ENCODE data around the gene CDH4. TPM values are rescaled to one million over a fixed set of nuclear protein-coding genes. Genes with fewer than 3 reads are reported as not detected.
A peak's percentile ranks its signal among the peaks of the same experiment; 100 is the strongest.

The CDH4 gene
- total RNA-seq, 1 donor from 2014 or later = 2.9 TPM

DNA sequence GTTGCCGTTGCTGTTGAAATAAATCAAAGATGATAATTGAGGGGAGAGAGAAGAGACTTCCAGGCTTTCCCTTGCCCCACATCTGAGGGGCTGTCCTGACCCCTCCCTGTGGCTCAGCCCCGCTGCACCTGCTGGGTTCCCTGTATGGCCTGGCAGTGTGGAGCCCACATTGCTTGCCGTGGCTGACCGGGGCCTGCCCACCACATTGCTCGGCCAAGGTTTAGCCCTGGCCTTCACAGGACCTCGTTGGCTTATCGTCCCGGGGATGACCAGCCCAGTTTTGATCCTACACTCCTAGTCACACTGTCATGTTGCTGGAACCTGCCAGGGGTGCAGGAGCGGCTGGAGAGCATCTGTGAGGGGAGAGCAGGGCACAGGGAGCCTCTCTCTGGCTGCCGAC is 102.4 kb downstream of the CDH4 start:
- TF ChIP-seq, protein P1, sequence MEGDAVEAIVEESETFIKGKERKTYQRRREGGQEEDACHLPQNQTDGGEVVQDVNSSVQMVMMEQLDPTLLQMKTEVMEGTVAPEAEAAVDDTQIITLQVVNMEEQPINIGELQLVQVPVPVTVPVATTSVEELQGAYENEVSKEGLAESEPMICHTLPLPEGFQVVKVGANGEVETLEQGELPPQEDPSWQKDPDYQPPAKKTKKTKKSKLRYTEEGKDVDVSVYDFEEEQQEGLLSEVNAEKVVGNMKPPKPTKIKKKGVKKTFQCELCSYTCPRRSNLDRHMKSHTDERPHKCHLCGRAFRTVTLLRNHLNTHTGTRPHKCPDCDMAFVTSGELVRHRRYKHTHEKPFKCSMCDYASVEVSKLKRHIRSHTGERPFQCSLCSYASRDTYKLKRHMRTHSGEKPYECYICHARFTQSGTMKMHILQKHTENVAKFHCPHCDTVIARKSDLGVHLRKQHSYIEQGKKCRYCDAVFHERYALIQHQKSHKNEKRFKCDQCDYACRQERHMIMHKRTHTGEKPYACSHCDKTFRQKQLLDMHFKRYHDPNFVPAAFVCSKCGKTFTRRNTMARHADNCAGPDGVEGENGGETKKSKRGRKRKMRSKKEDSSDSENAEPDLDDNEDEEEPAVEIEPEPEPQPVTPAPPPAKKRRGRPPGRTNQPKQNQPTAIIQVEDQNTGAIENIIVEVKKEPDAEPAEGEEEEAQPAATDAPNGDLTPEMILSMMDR (IDR thresholded peaks at IDR 0.05) = no peak
- TF ChIP-seq EZH2phosphoT487 (IDR thresholded peaks at IDR 0.05) = no peak
- Mint-ChIP-seq H3K27me3 (ENCODE audit: insufficient read depth, low read depth) (peaks cover 4% of the 10 kb centered on the region), H3K27ac (peak overlapping the region; percentile 60), H3K4me1 (peaks cover 78% of the 10 kb centered on the region), H3K36me3 (no peaks in the 10 kb centered on the region), H3K4me3 (no peak overlapping the region), H3K9me3 (no peaks in the 10 kb centered on the region)
- DNase-seq (ENCODE audit: low spot score) = no peak
- no peak overlapping the region for H3K27ac ChIP-seq
- H3K79me2 ChIP-seq (ENCODE audit: low read depth) = no peaks in the 10 kb centered on the region
- H3K36me3 ChIP-seq = no peaks in the 10 kb centered on the region
- H2AFZ ChIP-seq (replicated peaks) = no peak overlapping the region
- no peaks in the 10 kb centered on the region for H3K9me3 ChIP-seq (ENCODE audit: low read depth)
- peaks cover 42% of the 10 kb centered on the region for H3K4me1 ChIP-seq
- peaks cover 9% of the 10 kb centered on the region for H3F3A ChIP-seq (ENCODE audit: low read depth)
- no peak overlapping the region for H3K9ac ChIP-seq
- H3K27me3 ChIP-seq = peaks cover 9% of the 10 kb centered on the region
- H3K4me3 ChIP-seq = no peak overlapping the region
- no peaks in the 10 kb centered on the region for H4K20me1 ChIP-seq (ENCODE audit: low read depth)
- H3K4me2 ChIP-seq = no peak overlapping the region

DNA sequence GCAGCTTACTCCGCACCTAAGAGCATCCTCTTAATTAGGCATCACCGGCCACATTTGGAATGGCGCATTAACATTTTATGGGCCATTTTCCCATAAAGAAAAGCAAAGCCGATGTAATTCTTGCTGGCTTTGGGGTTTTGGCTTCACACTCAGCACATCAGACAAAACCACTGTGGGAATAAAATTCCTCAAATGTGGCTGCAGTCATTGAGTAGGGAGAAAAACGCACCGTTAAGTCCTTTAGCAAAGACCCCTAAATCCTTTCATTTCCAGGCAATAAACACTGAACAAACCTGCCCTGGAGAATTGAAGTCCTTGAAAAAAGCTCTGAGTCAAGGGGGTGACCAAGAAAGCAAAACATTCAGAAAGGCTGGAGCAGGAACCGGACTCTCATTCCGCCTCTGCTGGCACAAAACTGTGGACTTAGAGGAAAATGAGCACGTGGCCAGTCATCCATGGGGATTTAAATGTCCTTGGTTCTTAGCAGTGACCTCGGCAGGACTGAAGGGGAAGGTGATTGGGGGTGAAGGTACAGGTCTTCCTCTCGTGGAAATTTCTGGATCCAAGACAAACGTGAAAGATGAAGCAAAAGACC is 102.9 kb downstream of the CDH4 start:
- Histone ChIP-seq H3K27ac (no peak overlapping the region), H3K4me3 (no peak overlapping the region), H3K27me3 (peaks cover 9% of the 10 kb centered on the region), H3K36me3 (no peaks in the 10 kb centered on the region), H3K9me3 (ENCODE audit: low read depth) (no peaks in the 10 kb centered on the region), H3K4me2 (no peak overlapping the region), H2AFZ (replicated peaks) (no peak overlapping the region), H3K9ac (no peak overlapping the region), H3K79me2 (ENCODE audit: low read depth) (no peaks in the 10 kb centered on the region), H4K20me1 (ENCODE audit: low read depth) (no peaks in the 10 kb centered on the region), H3F3A (ENCODE audit: low read depth) (peaks cover 9% of the 10 kb centered on the region), H3K4me1 (peaks cover 43% of the 10 kb centered on the region)
- TF ChIP-seq EZH2phosphoT487 (IDR thresholded peaks at IDR 0.05) (no peak), EZH2 (IDR thresholded peaks at IDR 0.05) (no peak)
- TF ChIP-seq, protein P1 (IDR thresholded peaks at IDR 0.05) = no peak
- peaks cover 78% of the 10 kb centered on the region for H3K4me1 Mint-ChIP-seq
- H3K36me3 Mint-ChIP-seq = peaks cover under 1% of the 10 kb centered on the region
- no peak overlapping the region for H3K4me3 Mint-ChIP-seq
- H3K27ac Mint-ChIP-seq = peak overlapping the region; percentile 2
- H3K27me3 Mint-ChIP-seq (ENCODE audit: insufficient read depth, low read depth) = peaks cover 4% of the 10 kb centered on the region
- DNase-seq (ENCODE audit: low spot score) = no peak
- H3K9me3 Mint-ChIP-seq = no peaks in the 10 kb centered on the region

DNA sequence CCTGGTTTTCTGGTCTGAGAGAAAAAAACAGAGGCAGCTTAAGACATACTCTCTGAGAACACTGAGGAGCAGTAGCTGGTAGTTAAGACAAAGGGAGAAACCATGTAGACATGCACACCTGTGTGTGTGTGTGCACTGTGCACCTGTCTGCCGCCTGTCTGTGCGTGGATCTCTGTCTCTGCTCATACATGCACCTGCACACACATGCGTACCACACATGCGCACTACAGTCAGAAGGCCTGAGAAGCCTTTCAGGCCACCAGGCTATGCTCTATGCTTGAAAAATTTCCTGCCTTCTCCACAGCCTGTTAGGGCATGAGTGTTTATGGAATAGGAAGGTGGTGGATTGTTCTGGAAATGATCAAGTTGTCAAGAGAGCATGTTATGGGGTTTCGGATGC is 103.5 kb downstream of the CDH4 start:
- no peak overlapping the region for H3K4me3 ChIP-seq

More for the DNA sequence above, 103.5 kb downstream of the CDH4 start:
- Mint-ChIP-seq H3K9me3 (no peaks in the 10 kb centered on the region), H3K36me3 (peaks cover 1% of the 10 kb centered on the region), H3K4me3 (no peak overlapping the region), H3K27ac (peak overlapping the region; percentile 88), H3K27me3 (ENCODE audit: insufficient read depth, low read depth) (peaks cover 4% of the 10 kb centered on the region), H3K4me1 (peaks cover 77% of the 10 kb centered on the region)
- H3K27ac ChIP-seq = no peak overlapping the region
- no peak for DNase-seq (ENCODE audit: low spot score)
- peaks cover 43% of the 10 kb centered on the region for H3K4me1 ChIP-seq
- TF ChIP-seq, protein P1 (IDR thresholded peaks at IDR 0.05) = no peak
- no peak for TF ChIP-seq EZH2 (IDR thresholded peaks at IDR 0.05)
- TF ChIP-seq EZH2phosphoT487 (IDR thresholded peaks at IDR 0.05) = no peak
- no peaks in the 10 kb centered on the region for H3K36me3 ChIP-seq
- no peaks in the 10 kb centered on the region for H3K79me2 ChIP-seq (ENCODE audit: low read depth)
- H4K20me1 ChIP-seq (ENCODE audit: low read depth) = no peaks in the 10 kb centered on the region
- H3K27me3 ChIP-seq = peaks cover 12% of the 10 kb centered on the region
- no peaks in the 10 kb centered on the region for H3K9me3 ChIP-seq (ENCODE audit: low read depth)
- peaks cover 9% of the 10 kb centered on the region for H3F3A ChIP-seq (ENCODE audit: low read depth)
- H2AFZ ChIP-seq (replicated peaks) = no peak overlapping the region
- no peak overlapping the region for H3K9ac ChIP-seq
- H3K4me2 ChIP-seq = no peak overlapping the region

Measured in neural progenitor cell (in vitro differentiated cells).